HG02884 (cell line): ENCODE results near the gene ATP6V0D1.

Experiments
- ATAC-seq: cut with Tn5 transposase; IDR thresholded peaks from one replicate; pipeline ENCODE4 v1.9.1; 2021; ENCODE audit warnings: mild to moderate bottlenecking, moderate library complexity; ENCODE audit not compliant: unreplicated experiment

ATP6V0D1 gene

GRCh38 chr16:67394155-67395104 is 86.5 kb downstream of the ATP6V0D1 start:
- no peak for ATAC-seq

- no peak for ATAC-seq
Measured at GRCh38 chr16:67393788-67394154, 87.2 kb downstream of the ATP6V0D1 start.

- no peak for ATAC-seq
Measured at GRCh38 chr16:67393111-67393787, 87.7 kb downstream of the ATP6V0D1 start, which contains the start of gene TPPP3. TSS of gene TPPP3 (minus strand) at chr16:67393498. CDS start at chr16:67391111, 2,387 bp downstream.

GRCh38 chr16:67392301-67393059 is 88.5 kb downstream of the ATP6V0D1 start:
- ATAC-seq: no peak

- ATAC-seq: no peak
Measured at GRCh38 chr16:67391424-67392300, 89.3 kb downstream of the ATP6V0D1 start.

- no peak for ATAC-seq
Measured at GRCh38 chr16:67390816-67391423, 90.0 kb downstream of the ATP6V0D1 start.

GRCh38 chr16:67389911-67390815 is 90.8 kb downstream of the ATP6V0D1 start:
- ATAC-seq: no peak

GRCh38 chr16:67388591-67388990 is 92.4 kb downstream of the ATP6V0D1 start:
- ATAC-seq: no peak

- no peak for ATAC-seq
Measured at GRCh38 chr16:67388191-67388590, 92.8 kb downstream of the ATP6V0D1 start.
